A172 (cell line): ENCODE results near the gene NOS1AP. TPM values are rescaled to one million over a fixed set of nuclear protein-coding genes. Genes with fewer than 3 reads are reported as not detected.
"Not testable (repeated sequence)": the region's sequence is repeated elsewhere in the genome, so short reads cannot be mapped to it uniquely, and the experiment has no call there.

ENCODE experiments used
- DNase-seq: peaks from one replicate; pipeline ENCODE4 v3.0.0-alpha.2; 2015; ENCODE audit warnings: low spot score
- total RNA-seq: library from RNA; depleted of rRNA; stranded (reverse); fragments of >200 nt; shearing (Covaris generic); gene quantifications from 2 replicates; pipeline ENCODE4 v1.2.3, GENCODE V29; 2014

NOS1AP gene
- total RNA-seq, 1 experiment from 2014 or later: 2.4 TPM

GRCh38 chr1:162327788-162328165, 258.3 kb downstream of the NOS1AP start:
- no peak for DNase-seq

DNA sequence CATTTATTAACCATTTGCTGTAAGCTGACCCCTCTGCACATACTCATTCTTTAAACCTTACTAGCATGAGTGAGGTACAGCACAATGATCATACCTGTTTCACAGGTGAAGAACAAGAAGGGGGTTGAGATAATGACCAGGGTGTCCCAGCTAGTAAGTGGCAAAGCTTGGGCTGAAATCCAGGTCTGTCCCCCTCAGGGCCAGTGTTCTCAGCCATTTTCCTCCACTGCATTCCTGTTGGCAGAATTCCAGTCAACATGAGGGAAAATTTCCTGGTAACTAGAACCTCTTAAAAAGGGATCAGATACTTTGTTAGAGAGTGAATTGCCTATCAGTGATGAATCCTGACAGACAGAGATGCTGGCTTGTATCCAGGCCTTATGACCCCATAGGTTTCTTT, 259.0 kb downstream of the NOS1AP start:
- DNase-seq: no peak

GRCh38 chr1:162329826-162330225, 260.3 kb downstream of the NOS1AP start:
- DNase-seq: no peak

DNA sequence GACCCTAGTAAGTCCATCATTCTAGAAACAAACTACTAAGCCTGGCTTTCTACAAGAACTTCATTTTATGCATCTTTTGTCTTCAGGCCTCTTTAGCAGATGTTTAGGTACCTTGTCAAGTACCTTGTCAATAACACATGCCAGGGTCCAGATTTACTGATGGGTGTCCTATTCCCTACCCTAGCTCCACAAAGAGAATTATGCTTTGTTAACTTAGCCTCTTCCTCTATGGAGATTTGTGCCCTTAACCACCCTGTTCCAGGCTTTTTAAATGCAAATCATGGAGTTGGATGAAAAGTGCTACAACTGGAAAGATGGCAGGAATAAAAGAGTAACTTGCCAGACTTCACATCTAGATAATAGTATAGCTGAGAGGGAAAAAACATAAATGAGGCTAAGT, 264.5 kb downstream of the NOS1AP start:
- DNase-seq: no peak

DNA sequence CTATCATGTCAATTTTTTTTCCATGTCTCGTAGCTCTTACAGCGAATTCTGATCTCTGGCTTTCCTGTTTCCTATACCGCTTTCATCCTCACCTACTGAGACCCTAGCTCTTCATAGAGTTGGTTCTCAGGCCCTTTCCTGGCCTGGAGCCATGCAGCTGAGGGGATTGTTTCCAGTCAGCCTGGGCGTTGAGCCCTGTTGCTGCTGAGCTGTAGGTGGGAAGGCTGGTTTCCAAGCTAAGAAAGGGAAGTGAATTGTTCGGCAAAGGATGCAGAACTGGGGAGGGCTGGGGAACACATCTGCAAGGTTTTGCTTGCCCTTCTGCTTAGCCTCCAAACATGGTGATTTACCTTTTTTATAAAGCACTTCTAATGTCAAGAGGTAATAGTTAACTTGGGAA, 265.6 kb downstream of the NOS1AP start:
- no peak for DNase-seq

DNA sequence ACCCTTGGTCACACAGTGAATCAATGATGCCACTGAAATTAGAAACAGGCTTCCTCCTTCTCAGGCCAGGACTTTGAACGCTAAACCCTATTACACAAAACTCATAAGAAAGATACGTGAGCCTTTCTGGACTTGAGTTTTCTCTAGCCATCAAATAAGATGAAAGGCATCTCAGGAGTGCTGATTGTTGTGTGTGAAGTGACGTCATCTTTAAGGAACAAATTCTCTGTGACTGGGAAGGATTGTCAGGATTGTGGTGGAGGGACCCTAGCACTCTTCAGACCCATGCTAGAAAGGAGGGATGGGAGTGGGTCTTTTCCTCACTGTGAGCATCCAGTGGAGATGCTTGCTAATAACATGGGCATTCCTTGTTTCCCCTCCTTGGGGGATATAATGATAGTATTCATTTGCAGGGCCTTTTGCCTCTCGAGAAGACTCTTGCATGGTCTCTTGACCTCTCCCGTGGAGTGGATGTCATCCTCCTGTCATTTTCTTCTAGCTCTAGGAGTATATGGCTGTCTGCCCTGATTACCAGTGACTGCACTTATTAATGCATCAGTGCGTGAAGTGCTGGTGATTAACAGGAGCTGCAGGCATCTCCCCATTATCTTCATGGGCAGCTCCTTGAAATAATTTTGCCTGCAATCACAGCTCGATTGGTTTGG, 267.3 kb downstream of the NOS1AP start:
- DNase-seq: no peak

DNA sequence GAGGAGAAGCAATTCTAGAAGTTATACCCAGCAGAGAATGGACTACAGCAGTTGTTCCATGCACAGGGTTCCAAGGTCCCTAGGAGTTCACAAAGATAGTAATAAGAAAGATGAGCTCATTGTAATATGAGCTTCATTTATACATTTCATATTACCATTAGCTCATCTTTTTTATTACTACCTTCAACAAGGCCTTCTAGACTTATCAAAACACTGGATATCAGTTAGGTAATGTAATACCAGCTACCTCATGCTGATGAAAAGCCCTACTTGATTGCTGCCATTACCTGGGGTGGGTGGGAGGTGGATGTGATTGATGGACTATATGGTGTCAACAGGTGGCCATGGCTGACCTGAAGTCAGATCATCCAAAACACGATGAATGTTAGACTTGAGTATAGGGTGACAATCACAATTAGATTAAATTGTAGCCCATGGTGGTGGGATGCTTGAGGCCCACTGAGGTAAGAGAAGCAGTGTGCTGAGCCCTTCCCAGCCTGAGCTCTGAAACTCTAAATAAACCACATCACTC, 273.0 kb downstream of the NOS1AP start:
- DNase-seq: no peak

- DNase-seq: no peak
Observed at GRCh38 chr1:162343470-162343869, 274.0 kb downstream of the NOS1AP start.

DNA sequence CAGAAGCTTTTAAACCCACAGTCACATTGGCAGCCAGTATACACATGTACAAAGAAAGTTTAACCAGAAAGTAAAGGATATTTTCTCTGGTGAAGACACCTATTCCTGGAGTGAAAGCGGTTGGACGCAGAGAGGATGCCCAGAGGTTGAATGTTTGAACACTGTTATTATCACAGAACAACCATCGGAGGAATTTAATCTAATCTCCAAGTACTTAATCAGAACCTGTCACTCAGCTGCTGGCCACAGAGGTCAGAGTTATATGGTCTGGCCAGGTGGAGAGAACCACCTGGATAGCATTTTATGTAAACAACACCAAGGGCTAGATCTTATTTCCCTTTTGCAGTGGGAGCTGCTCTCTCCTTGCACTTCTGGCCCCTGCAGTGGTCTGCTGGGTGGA, 277.8 kb downstream of the NOS1AP start:
- peak; percentile 27 for DNase-seq

GRCh38 chr1:162349635-162350330, 280.3 kb downstream of the NOS1AP start:
- peak; percentile 93 for DNase-seq

DNA sequence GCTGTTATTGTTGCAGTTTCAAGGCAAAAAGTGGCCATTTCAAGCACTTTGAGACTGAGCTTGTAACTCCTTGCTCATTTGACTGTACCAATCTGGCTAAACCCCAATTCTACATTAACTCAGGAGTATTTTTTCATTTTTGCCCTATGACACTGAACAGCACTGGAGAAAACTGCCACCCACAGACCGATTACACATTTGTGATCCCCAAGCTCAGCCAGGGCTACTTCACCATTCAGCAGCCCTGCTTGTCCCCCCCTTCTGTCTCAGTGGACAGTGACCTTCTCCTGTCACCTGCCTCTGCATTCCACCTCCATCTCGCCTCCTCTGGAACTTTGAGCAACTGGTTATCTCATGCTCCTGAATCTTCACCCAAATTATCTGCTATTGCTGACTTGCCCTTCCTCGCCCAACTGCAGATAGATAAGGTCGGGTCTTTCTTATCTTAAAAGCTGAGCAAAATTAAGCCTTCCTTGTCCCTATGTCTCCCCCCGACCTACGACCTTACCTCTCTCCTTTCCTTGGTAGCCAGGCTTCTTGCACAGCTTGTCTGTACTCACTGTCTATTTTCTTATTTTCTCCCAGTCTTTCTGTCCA, 281.9 kb downstream of the NOS1AP start:
- DNase-seq: no peak

- DNase-seq: not testable (repeated sequence)
Observed at GRCh38 chr1:162351874-162352273, 282.4 kb downstream of the NOS1AP start.

- no peak for DNase-seq
Observed at GRCh38 chr1:162353078-162353477, 283.6 kb downstream of the NOS1AP start.

DNA sequence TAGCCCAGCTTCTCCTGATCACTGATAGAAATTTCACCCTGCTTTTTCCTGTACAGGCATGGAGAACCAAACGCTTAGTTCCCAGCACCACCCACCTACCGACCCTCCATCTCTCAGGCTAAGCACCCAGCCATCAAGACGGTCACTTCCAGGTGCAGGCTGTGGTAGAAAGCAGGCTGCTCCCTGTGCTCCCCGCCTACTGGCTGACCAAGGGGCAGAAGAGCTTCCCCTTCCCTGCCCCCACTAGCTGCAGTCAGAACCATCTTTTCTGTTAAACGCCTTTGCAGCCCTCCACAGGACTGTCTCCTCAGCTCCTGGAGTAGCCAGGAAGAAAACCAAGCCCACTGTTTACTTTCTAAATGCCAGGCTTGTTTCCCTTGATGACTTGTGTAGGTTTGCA, 284.2 kb downstream of the NOS1AP start:
- no peak for DNase-seq

- DNase-seq: peak; percentile 52
Observed at GRCh38 chr1:162357681-162358266, 288.3 kb downstream of the NOS1AP start.

GRCh38 chr1:162358928-162359327, 289.4 kb downstream of the NOS1AP start:
- no peak for DNase-seq

DNA sequence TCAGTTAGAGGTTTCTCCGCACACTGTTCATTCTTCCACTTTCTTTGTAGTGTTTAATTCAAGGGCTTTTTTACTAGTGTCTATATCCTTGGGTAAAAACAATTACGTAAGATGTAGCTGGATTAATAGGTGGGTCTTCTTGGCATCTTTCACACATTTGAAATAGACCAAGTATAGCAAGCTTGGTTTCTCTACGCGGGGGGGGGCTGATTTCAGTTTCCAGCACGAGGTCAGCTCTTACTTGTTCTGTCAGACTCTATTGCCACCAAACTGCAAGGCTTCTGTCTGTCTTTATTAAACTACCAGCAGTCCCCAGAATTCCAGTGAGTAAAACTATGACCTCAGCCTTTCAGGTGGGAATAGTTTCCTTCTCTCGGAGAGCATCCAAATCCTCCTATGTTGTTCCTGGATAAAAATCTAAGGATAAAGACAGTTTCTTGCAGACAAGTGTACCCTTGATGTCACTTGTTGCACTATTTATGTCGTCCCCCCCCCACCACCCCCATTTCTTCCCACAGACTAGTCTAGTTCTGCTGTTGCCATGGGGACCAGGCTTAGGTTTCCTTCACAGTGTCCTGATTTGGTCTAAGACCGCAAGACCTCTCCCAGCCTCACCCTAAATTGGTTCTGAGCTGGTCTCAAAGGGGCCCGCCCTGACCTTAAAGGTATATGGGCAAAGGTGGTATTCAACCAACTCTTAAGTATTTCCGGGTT, 290.2 kb downstream of the NOS1AP start:
- DNase-seq: no peak

GRCh38 chr1:162360237-162360873, 290.9 kb downstream of the NOS1AP start:
- DNase-seq: no peak

DNA sequence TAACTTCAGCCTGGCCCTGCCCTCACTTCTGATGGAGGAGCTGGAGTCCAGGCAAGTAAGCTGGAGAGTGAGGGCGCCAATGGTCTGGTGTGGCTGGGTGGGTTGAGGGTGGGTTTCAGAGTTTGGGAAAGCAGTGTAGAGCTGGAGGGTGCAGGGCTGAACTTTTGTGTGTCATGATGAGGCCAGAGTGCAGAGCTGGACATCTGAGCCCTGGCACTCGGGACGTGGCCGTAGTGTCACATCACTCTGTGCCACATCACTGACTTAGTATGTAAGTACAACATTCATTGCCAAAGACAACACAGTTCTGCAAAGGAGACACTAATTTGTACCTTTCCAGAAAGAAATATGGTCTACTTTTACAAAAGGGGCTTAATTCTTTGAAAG, 291.4 kb downstream of the NOS1AP start:
- DNase-seq: no peak

GRCh38 chr1:162361349-162361748, 291.9 kb downstream of the NOS1AP start:
- no peak for DNase-seq

DNA sequence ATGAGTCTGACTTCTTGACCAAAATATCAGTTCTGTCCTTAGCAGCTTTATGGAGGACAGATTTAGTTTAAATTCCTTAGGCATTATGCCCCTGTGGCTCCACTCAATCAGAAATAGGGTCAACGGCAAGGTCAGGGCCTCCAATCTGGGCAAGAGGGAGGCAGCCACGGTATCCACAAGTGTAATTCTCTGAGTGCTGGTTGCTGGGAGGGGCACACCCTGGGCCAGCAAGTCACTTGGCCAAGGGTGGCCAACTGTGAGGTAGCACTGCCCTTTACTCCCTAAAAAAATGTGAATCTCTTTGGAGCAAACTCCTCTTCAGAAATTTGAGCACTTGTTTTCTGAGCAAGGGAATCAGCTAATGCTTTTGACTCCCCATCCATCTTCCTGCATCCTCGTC, 294.3 kb downstream of the NOS1AP start:
- DNase-seq: no peak
